Measurements from ENCODE around the gene ADAM22.
A peak's percentile ranks its signal among the peaks of the same experiment; 100 is the strongest.

ADAM22 gene

GRCh38 chr7:88169717-88170320 lies 235.8 kb downstream of the ADAM22 start:
- no peak overlapping the region for H3K9ac ChIP-seq
- no peak overlapping the region for H3K27ac ChIP-seq
- no peaks in the 10 kb centered on the region for H3K79me2 ChIP-seq (ENCODE audit: insufficient read depth, low read depth)
- H3K4me1 ChIP-seq (ENCODE audit: low read depth, poor library complexity, severe bottlenecking), result peaks cover 9% of the 10 kb centered on the region
- no peak overlapping the region for H3K4me2 ChIP-seq
- no peaks in the 10 kb centered on the region for H4K20me1 ChIP-seq (ENCODE audit: insufficient read depth)
- H2AFZ ChIP-seq (ENCODE audit: low read depth), result no peak overlapping the region
- TF ChIP-seq CTCF (conservative IDR thresholded peaks at IDR 0.05; ENCODE audit: low read depth, low read length), result peak; percentile 82
- no peak overlapping the region for H3K4me3 ChIP-seq (IDR thresholded peaks at IDR 0.05; ENCODE audit: insufficient read depth, low read depth, low read length)
- H3K36me3 ChIP-seq (ENCODE audit: insufficient read depth), result no peaks in the 10 kb centered on the region
- no peaks in the 10 kb centered on the region for H3K27me3 ChIP-seq (ENCODE audit: insufficient read depth, low read depth)

- Histone ChIP-seq H3K27ac (no peak overlapping the region), H3K4me2 (no peak overlapping the region; the same call in 1 of the 2 replicates), H3K4me1 (ENCODE audit: low read depth, poor library complexity, severe bottlenecking) (peaks cover 9% of the 10 kb centered on the region), H2AFZ (ENCODE audit: low read depth) (no peak overlapping the region), H3K4me3 (IDR thresholded peaks at IDR 0.05; ENCODE audit: insufficient read depth, low read depth, low read length) (no peak overlapping the region), H4K20me1 (ENCODE audit: insufficient read depth) (no peaks in the 10 kb centered on the region), H3K36me3 (ENCODE audit: insufficient read depth) (no peaks in the 10 kb centered on the region), H3K27me3 (ENCODE audit: insufficient read depth, low read depth) (no peaks in the 10 kb centered on the region), H3K9ac (no peak overlapping the region), H3K79me2 (ENCODE audit: insufficient read depth, low read depth) (no peaks in the 10 kb centered on the region)
- TF ChIP-seq CTCF (conservative IDR thresholded peaks at IDR 0.05; ENCODE audit: low read depth, low read length), result no peak
Measured at GRCh38 chr7:88172842-88173241, 238.8 kb downstream of the ADAM22 start.

DNA sequence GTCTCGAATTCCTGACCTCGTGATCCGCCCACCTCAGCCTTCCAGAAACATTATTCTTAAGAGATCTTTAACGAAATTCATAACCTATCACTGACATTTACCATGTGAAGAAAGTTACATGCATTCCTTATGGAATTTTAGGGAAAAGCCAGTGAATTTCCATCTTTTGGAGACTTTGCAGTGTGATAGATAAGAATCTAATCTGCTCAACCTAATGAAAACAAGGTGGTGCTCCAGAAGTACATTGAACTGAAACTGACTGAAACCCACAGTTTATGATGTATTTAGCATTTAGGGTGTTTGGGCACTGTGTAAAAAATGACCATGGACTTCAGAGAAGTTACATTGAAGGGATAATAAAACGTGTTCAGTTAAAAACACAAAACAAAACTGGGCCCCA lies 242.1 kb downstream of the ADAM22 start:
- Histone ChIP-seq H3K9ac (no peak overlapping the region), H3K79me2 (ENCODE audit: insufficient read depth, low read depth) (no peaks in the 10 kb centered on the region), H3K36me3 (ENCODE audit: insufficient read depth) (no peaks in the 10 kb centered on the region), H3K27me3 (ENCODE audit: insufficient read depth, low read depth) (no peaks in the 10 kb centered on the region), H4K20me1 (ENCODE audit: insufficient read depth) (no peaks in the 10 kb centered on the region), H3K27ac (no peak overlapping the region), H3K4me2 (no peak overlapping the region), H3K4me3 (IDR thresholded peaks at IDR 0.05; ENCODE audit: insufficient read depth, low read depth, low read length) (no peak overlapping the region), H2AFZ (ENCODE audit: low read depth) (no peak overlapping the region), H3K4me1 (ENCODE audit: low read depth, poor library complexity, severe bottlenecking) (peaks cover 16% of the 10 kb centered on the region)
- TF ChIP-seq CTCF (conservative IDR thresholded peaks at IDR 0.05; ENCODE audit: low read depth, low read length), result no peak

DNA sequence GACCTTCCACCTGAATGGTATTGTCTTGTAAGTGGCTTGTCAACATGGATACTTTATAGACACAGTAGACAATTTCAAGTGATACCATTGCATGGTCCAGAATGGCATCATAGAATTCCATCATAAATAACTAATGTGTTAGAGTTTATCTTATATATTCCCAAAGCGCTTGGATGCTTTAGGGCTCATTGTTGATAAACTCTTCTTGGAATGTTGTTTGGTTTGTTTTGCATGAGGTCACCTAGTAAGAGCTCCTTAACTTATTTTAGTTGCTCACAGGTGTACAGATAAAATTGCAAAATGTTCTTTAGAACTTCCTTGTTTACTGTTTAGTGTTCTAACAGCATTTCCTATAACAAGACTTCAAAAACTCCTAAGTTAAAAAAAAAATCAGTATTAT lies 249.0 kb downstream of the ADAM22 start:
- H4K20me1 ChIP-seq (ENCODE audit: insufficient read depth), result no peaks in the 10 kb centered on the region

More for the DNA sequence above, 249.0 kb downstream of the ADAM22 start:
- peaks cover 7% of the 10 kb centered on the region for H3K4me1 ChIP-seq (ENCODE audit: low read depth, poor library complexity, severe bottlenecking)
- H2AFZ ChIP-seq (ENCODE audit: low read depth), result no peak overlapping the region
- H3K27me3 ChIP-seq (ENCODE audit: insufficient read depth, low read depth), result no peaks in the 10 kb centered on the region
- no peak overlapping the region for H3K9ac ChIP-seq
- H3K27ac ChIP-seq, result no peak overlapping the region
- no peaks in the 10 kb centered on the region for H3K36me3 ChIP-seq (ENCODE audit: insufficient read depth)
- H3K4me3 ChIP-seq (IDR thresholded peaks at IDR 0.05; ENCODE audit: insufficient read depth, low read depth, low read length), result no peak overlapping the region
- no peak overlapping the region for H3K4me2 ChIP-seq
- no peak for TF ChIP-seq CTCF (conservative IDR thresholded peaks at IDR 0.05; ENCODE audit: low read depth, low read length)
- no peaks in the 10 kb centered on the region for H3K79me2 ChIP-seq (ENCODE audit: insufficient read depth, low read depth)
